OCI-LY7 (cell line): Measurements from ENCODE around the gene DIP2C. TPM values are rescaled to one million over a fixed set of nuclear protein-coding genes. Genes with fewer than 3 reads are reported as not detected.

Experiments
- BruUV-seq: library from RNA; stranded (reverse); fragments of 400-500 nt; replicated peaks from 2 replicates; lab custom pipeline; 2021; lab: Mats Ljungman, UMichigan
- CTCF ChIA-PET: fragments of 300-600 bp; sonication (Branson Sonifier 250); formaldehyde crosslinking; loops from one replicate; lab custom pipeline; 2022; ENCODE audit warnings: antibody characterized with exemption; ENCODE audit not compliant: unreplicated experiment; lab: Charles Lee
- POLR2A ChIA-PET: fragments of 300-600 bp; sonication (Branson Sonifier 250); formaldehyde crosslinking; loops from one replicate; lab custom pipeline; 2022; ENCODE audit warnings: antibody characterized with exemption; lab: Charles Lee
- DNase-seq: peaks from one replicate; pipeline ENCODE4 v3.0.0-alpha.2; 2015; ENCODE audit warnings: low spot score
- H2AFZ ChIP-seq: fragments of 200-600 bp; sonication (generic), shearing (Covaris generic); 2 replicates; pipeline ENCODE4 v1.6.1; 2014; ENCODE audit warnings: mild to moderate bottlenecking, antibody characterized with exemption, low read length, moderate library complexity
- H3K27ac ChIP-seq: fragments of 200-600 bp; sonication (generic); 2 replicates; pipeline ENCODE4 v1.5.1; 2014; ENCODE audit warnings: mixed run types, low read depth, mild to moderate bottlenecking, moderate library complexity, low read length, inconsistent platforms; ENCODE audit not compliant: poor library complexity, severe bottlenecking
- H3K36me3 ChIP-seq: fragments of 200-600 bp; sonication (generic); 2 replicates; pipeline ENCODE4 v1.6.1; 2014; ENCODE audit warnings: mild to moderate bottlenecking, antibody characterized with exemption, low read length, moderate library complexity, mixed read lengths; ENCODE audit not compliant: insufficient read depth
- H3K4me1 ChIP-seq: fragments of 200-600 bp; sonication (generic); 2 replicates; pipeline ENCODE4 v1.5.1; 2014; ENCODE audit warnings: mild to moderate bottlenecking, low read length; ENCODE audit not compliant: insufficient read depth, poor library complexity, severe bottlenecking
- H3K4me2 ChIP-seq: fragments of 200-600 bp; sonication (generic); 2 replicates; pipeline ENCODE4 v1.6.1; 2014; ENCODE audit warnings: mild to moderate bottlenecking, low read length
- H3K4me3 ChIP-seq: fragments of 200-600 bp; sonication (generic); 2 replicates; pipeline ENCODE4 v1.5.1; 2014; ENCODE audit warnings: mild to moderate bottlenecking, low read depth, low read length; ENCODE audit not compliant: poor library complexity, severe bottlenecking
- H3K79me2 ChIP-seq: fragments of 200-600 bp; sonication (generic); 2 replicates; pipeline ENCODE4 v1.6.1; 2016; ENCODE audit warnings: low read depth, mild to moderate bottlenecking, low read length, moderate library complexity, mixed read lengths; ENCODE audit not compliant: insufficient read depth
- H3K9me2 ChIP-seq: fragments of 200-600 bp; sonication (generic); 2 replicates; pipeline ENCODE4 v1.6.1; 2016; ENCODE audit warnings: mild to moderate bottlenecking, low read length, mixed read lengths; ENCODE audit not compliant: insufficient read depth
- H3K9me3 ChIP-seq: fragments of 200-600 bp; sonication (generic); 2 replicates; pipeline ENCODE4 v1.6.1; 2014; ENCODE audit warnings: mild to moderate bottlenecking, mixed run types, low read length, mixed read lengths
- H4K20me1 ChIP-seq: fragments of 200-600 bp; sonication (generic); 2 replicates; pipeline ENCODE4 v1.6.1; 2014; ENCODE audit warnings: mild to moderate bottlenecking, antibody characterized with exemption, low read length, moderate library complexity, mixed read lengths; ENCODE audit not compliant: insufficient read depth
- EZH2phosphoT487 ChIP-seq: fragments of 200-600 bp; sonication (generic); IDR thresholded peaks from 2 replicates; pipeline ENCODE4 v1.6.1; 2018; ENCODE audit warnings: low read depth, borderline replicate concordance, mild to moderate bottlenecking, mixed run types, antibody characterized with exemption, low read length, moderate library complexity, mixed read lengths
- intact Hi-C: fragments of 100-400 bp; cut with micrococcal nuclease; formaldehyde crosslinking; loops from one replicate; pipeline ENCODE4 v1.10.0; 2022; ENCODE audit not compliant: unreplicated experiment
- total RNA-seq, 2 experiments: library from RNA; depleted of rRNA in 1 of 2; stranded (reverse); fragments of >200 nt in 1 of 2; shearing (Covaris generic) in 1 of 2; gene quantifications; 2 replicates each; pipeline ENCODE4 v1.2.3, GENCODE V29; 2014 to 2022
- TF ChIP-seq, protein P1 (sequence below): fragments of 200-600 bp; sonication (generic); conservative IDR thresholded peaks from 2 replicates; pipeline ENCODE4 v1.5.1; 2014; ENCODE audit warnings: mild to moderate bottlenecking, antibody characterized with exemption, low read length, moderate library complexity, mixed read lengths

Gene DIP2C
- total RNA-seq, 2 experiments from 2014 or later = 10.9 to 29.5 TPM

DNA sequence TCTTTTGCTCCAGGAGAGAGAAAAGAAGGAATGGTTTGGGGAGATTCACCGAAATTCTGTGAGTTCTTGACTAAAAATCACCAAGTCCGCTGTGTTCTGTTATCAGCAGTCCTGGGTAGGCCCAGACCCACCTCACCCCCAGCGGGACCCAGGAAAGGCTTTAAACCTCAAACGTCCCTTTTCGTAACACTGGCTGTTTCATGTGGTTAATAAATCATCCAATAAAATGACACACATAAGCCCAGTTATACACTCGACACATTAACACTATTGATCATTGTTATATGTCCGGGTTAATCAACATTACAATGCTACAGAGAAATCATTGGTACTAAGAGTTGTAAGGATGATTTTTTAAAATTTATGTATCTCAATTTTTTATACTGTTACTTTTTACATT, 25.2 kb downstream of the DIP2C start:
- H3K4me3 ChIP-seq = no peak overlapping the region
- intact Hi-C loops = no loop called here
- H4K20me1 ChIP-seq = no peaks in the 10 kb centered on the region
- no peaks in the 10 kb centered on the region for H3K9me2 ChIP-seq
- BruUV-seq = no TSS peak
- no peak for DNase-seq
- TF ChIP-seq EZH2phosphoT487 = no peak
- TF ChIP-seq, protein P1, sequence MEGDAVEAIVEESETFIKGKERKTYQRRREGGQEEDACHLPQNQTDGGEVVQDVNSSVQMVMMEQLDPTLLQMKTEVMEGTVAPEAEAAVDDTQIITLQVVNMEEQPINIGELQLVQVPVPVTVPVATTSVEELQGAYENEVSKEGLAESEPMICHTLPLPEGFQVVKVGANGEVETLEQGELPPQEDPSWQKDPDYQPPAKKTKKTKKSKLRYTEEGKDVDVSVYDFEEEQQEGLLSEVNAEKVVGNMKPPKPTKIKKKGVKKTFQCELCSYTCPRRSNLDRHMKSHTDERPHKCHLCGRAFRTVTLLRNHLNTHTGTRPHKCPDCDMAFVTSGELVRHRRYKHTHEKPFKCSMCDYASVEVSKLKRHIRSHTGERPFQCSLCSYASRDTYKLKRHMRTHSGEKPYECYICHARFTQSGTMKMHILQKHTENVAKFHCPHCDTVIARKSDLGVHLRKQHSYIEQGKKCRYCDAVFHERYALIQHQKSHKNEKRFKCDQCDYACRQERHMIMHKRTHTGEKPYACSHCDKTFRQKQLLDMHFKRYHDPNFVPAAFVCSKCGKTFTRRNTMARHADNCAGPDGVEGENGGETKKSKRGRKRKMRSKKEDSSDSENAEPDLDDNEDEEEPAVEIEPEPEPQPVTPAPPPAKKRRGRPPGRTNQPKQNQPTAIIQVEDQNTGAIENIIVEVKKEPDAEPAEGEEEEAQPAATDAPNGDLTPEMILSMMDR = no peak
- H3K27ac ChIP-seq = no peak overlapping the region
- H3K36me3 ChIP-seq = no peaks in the 10 kb centered on the region
- no peak overlapping the region for H3K4me2 ChIP-seq
- peaks cover 9% of the 10 kb centered on the region for H3K9me3 ChIP-seq
- ChIA-PET CTCF (no interaction called here), POLR2A (no interaction called here)
- H3K4me1 ChIP-seq = peaks cover 3% of the 10 kb centered on the region
- H2AFZ ChIP-seq = no peak overlapping the region
- H3K79me2 ChIP-seq = no peaks in the 10 kb centered on the region

DNA sequence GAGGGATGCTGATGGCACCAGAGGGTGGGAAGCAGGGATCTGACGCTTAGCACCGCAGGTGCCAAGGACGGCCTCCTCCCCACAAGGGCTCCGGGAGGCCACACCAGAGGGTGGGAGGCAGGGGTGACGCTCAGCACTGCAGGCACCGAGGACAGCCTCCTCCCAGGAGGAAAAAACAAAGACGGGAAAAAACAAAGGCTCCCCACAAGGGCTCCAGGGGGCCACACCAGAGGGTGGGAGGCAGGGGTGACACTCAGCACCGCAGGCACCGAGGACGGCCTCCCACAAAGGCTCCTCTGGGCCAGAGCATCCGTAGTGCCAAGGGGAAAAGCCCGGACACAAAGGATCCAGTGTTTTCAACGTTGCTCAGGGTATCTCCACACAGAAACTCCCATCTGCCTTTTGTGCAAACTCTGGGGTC, 25.6 kb downstream of the DIP2C start:
- ChIA-PET POLR2A (no interaction called here), CTCF (no interaction called here)
- Histone ChIP-seq H3K79me2 (no peaks in the 10 kb centered on the region), H2AFZ (no peak overlapping the region), H3K36me3 (no peaks in the 10 kb centered on the region), H3K4me3 (no peak overlapping the region), H3K9me2 (no peaks in the 10 kb centered on the region), H3K4me2 (no peak overlapping the region), H3K4me1 (peaks cover 3% of the 10 kb centered on the region), H3K9me3 (peaks cover 9% of the 10 kb centered on the region), H3K27ac (no peak overlapping the region), H4K20me1 (no peaks in the 10 kb centered on the region)
- intact Hi-C loops = no loop called here
- TF ChIP-seq, protein P1 = no peak
- no peak for TF ChIP-seq EZH2phosphoT487
- BruUV-seq = no TSS peak
- no peak for DNase-seq

DNA sequence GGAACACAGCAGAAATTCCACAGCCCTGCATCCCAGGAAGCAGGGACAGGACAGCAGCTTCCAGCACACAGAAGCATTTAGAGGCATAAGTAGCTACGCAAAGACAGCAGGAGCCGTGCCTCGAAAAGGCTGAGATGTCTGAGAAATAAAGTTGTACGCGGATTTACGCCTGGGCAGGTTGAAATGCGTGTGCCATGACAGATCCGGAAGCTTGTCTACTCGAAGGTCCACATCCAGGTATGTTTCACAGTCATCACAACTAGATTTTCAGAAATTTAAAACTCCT, 26.1 kb downstream of the DIP2C start:
- peaks cover 9% of the 10 kb centered on the region for H3K9me3 ChIP-seq
- no peaks in the 10 kb centered on the region for H4K20me1 ChIP-seq
- TF ChIP-seq, protein P1 = no peak
- no peak for TF ChIP-seq EZH2phosphoT487
- BruUV-seq = no TSS peak
- H3K4me1 ChIP-seq = peaks cover 3% of the 10 kb centered on the region
- H2AFZ ChIP-seq = no peak overlapping the region
- intact Hi-C loops = no loop called here
- no peaks in the 10 kb centered on the region for H3K9me2 ChIP-seq
- no peaks in the 10 kb centered on the region for H3K79me2 ChIP-seq
- no peak overlapping the region for H3K4me3 ChIP-seq
- CTCF ChIA-PET = no interaction called here
- DNase-seq = no peak
- H3K4me2 ChIP-seq = no peak overlapping the region
- POLR2A ChIA-PET = no interaction called here
- no peak overlapping the region for H3K27ac ChIP-seq
- H3K36me3 ChIP-seq = no peaks in the 10 kb centered on the region
